ENCODE results near the gene ANO6. TPM values are rescaled to one million over a fixed set of nuclear protein-coding genes. Genes with fewer than 3 reads are reported as not detected.

ANO6 gene
- total RNA-seq, 1 donor from 2014 or later, result 49.0 TPM

- DNase-seq (ENCODE audit: low spot score), result no peak
- H3F3A ChIP-seq (ENCODE audit: low read depth), result peaks cover 7% of the 10 kb centered on the region
- H3K4me1 ChIP-seq, result peaks cover 14% of the 10 kb centered on the region
- H3K79me2 ChIP-seq (ENCODE audit: low read depth), result peaks cover 8% of the 10 kb centered on the region
- H3K4me3 ChIP-seq, result no peak overlapping the region
- no peaks in the 10 kb centered on the region for H3K36me3 ChIP-seq
- TF ChIP-seq EZH2phosphoT487 (IDR thresholded peaks at IDR 0.05) (no peak), CTCF (IDR thresholded peaks at IDR 0.05) (no peak), EZH2 (IDR thresholded peaks at IDR 0.05) (no peak)
- H4K20me1 ChIP-seq (ENCODE audit: low read depth), result peaks cover 13% of the 10 kb centered on the region
- no peaks in the 10 kb centered on the region for H3K9me3 ChIP-seq (ENCODE audit: low read depth)
- no peak overlapping the region for H2AFZ ChIP-seq (replicated peaks)
- no peaks in the 10 kb centered on the region for H3K9me3 Mint-ChIP-seq
- no peaks in the 10 kb centered on the region for H3K27me3 ChIP-seq
- H3K36me3 Mint-ChIP-seq, result peaks cover 16% of the 10 kb centered on the region
- H3K9ac ChIP-seq, result no peak overlapping the region
- no peaks in the 10 kb centered on the region for H3K27me3 Mint-ChIP-seq (ENCODE audit: insufficient read depth, low read depth)
- H3K4me2 ChIP-seq, result no peak overlapping the region
- no peak overlapping the region for H3K4me3 Mint-ChIP-seq
- no peak overlapping the region for H3K27ac ChIP-seq
- peaks cover 12% of the 10 kb centered on the region for H3K4me1 Mint-ChIP-seq
- H3K27ac Mint-ChIP-seq, result no peak overlapping the region
Observed at GRCh38 chr12:45286621-45287020, 70.7 kb downstream of the ANO6 start.

- H3K4me1 ChIP-seq, result peaks cover 4% of the 10 kb centered on the region
- Mint-ChIP-seq H3K36me3 (peaks cover 5% of the 10 kb centered on the region), H3K9me3 (no peaks in the 10 kb centered on the region), H3K4me3 (no peak overlapping the region), H3K27me3 (ENCODE audit: insufficient read depth, low read depth) (no peaks in the 10 kb centered on the region), H3K4me1 (peaks cover 2% of the 10 kb centered on the region), H3K27ac (no peak overlapping the region)
- no peaks in the 10 kb centered on the region for H3F3A ChIP-seq (ENCODE audit: low read depth)
- no peak overlapping the region for H2AFZ ChIP-seq (replicated peaks)
- no peaks in the 10 kb centered on the region for H3K9me3 ChIP-seq (ENCODE audit: low read depth)
- H3K4me3 ChIP-seq, result no peak overlapping the region
- H3K79me2 ChIP-seq (ENCODE audit: low read depth), result peaks cover 8% of the 10 kb centered on the region
- TF ChIP-seq EZH2 (IDR thresholded peaks at IDR 0.05) (no peak), CTCF (IDR thresholded peaks at IDR 0.05) (no peak), EZH2phosphoT487 (IDR thresholded peaks at IDR 0.05) (no peak)
- no peaks in the 10 kb centered on the region for H3K27me3 ChIP-seq
- H3K27ac ChIP-seq, result no peak overlapping the region
- DNase-seq (ENCODE audit: low spot score), result no peak
- H3K4me2 ChIP-seq, result no peak overlapping the region
- peaks cover 5% of the 10 kb centered on the region for H4K20me1 ChIP-seq (ENCODE audit: low read depth)
- H3K9ac ChIP-seq, result no peak overlapping the region
- H3K36me3 ChIP-seq, result no peaks in the 10 kb centered on the region
Observed at GRCh38 chr12:45289245-45290215, 73.6 kb downstream of the ANO6 start.

GRCh38 chr12:45290216-45290605 is 74.3 kb downstream of the ANO6 start:
- Histone ChIP-seq H3K4me3 (no peak overlapping the region), H2AFZ (replicated peaks) (no peak overlapping the region), H3K4me1 (no peaks in the 10 kb centered on the region), H3K4me2 (no peak overlapping the region), H3K9me3 (ENCODE audit: low read depth) (no peaks in the 10 kb centered on the region), H3K9ac (no peak overlapping the region), H3K79me2 (ENCODE audit: low read depth) (peaks cover 1% of the 10 kb centered on the region), H4K20me1 (ENCODE audit: low read depth) (no peaks in the 10 kb centered on the region), H3K27me3 (no peaks in the 10 kb centered on the region), H3F3A (ENCODE audit: low read depth) (no peaks in the 10 kb centered on the region), H3K36me3 (no peaks in the 10 kb centered on the region), H3K27ac (no peak overlapping the region)
- DNase-seq (ENCODE audit: low spot score), result no peak
- Mint-ChIP-seq H3K27ac (no peak overlapping the region), H3K4me3 (no peak overlapping the region), H3K4me1 (no peaks in the 10 kb centered on the region), H3K27me3 (ENCODE audit: insufficient read depth, low read depth) (no peaks in the 10 kb centered on the region), H3K36me3 (peaks cover 5% of the 10 kb centered on the region), H3K9me3 (no peaks in the 10 kb centered on the region)
- TF ChIP-seq EZH2phosphoT487 (IDR thresholded peaks at IDR 0.05) (no peak), EZH2 (IDR thresholded peaks at IDR 0.05) (no peak), CTCF (IDR thresholded peaks at IDR 0.05) (no peak)

All from neural progenitor cell (in vitro differentiated cells).